Caco-2 (cell line): ENCODE results near the gene MKX. TPM values are rescaled to one million over a fixed set of nuclear protein-coding genes. Genes with fewer than 3 reads are reported as not detected.

Experiments
- BruUV-seq: library from RNA; stranded (reverse); fragments of 400-500 nt; replicated peaks from 2 replicates; lab custom pipeline; 2021; lab: Mats Ljungman, UMichigan
- CTCF ChIA-PET: fragments of 300-600 bp; sonication (Branson Sonifier 250); formaldehyde crosslinking; loops from one replicate; lab custom pipeline; 2022; ENCODE audit warnings: antibody characterized with exemption; lab: Charles Lee
- POLR2A ChIA-PET: fragments of 300-600 bp; sonication (Branson Sonifier 250); formaldehyde crosslinking; loops from one replicate; lab custom pipeline; 2022; ENCODE audit warnings: antibody characterized with exemption; lab: Charles Lee
- DNase-seq, 2 experiments: peaks; one replicate each; pipeline versions ENCODE4 v3.0.0 to v3.0.0-alpha.2; 2020 to 2022
- H3K27me3 ChIP-seq: replicated peaks from 2 replicates; pipeline ENCODE4 v1.6.0; 2011; ENCODE audit warnings: low read length; ENCODE audit not compliant: control insufficient read depth, insufficient read depth
- H3K36me3 ChIP-seq: 2 replicates; pipeline ENCODE4 v1.5.1; 2011; ENCODE audit warnings: low read length; ENCODE audit not compliant: control insufficient read depth, insufficient read depth
- H3K4me1 ChIP-seq: fragments of 250-450 bp; sonication (Bioruptor Pico); 2 replicates; pipeline ENCODE4 v1.5.1; 2020; ENCODE audit warnings: mild to moderate bottlenecking
- H3K4me3 ChIP-seq: 2 replicates; pipeline ENCODE4 v1.5.1; 2011; ENCODE audit warnings: low read depth, mild to moderate bottlenecking, control low read depth, low read length
- H3K9me3 ChIP-seq: fragments of 250-450 bp; sonication (Bioruptor Pico); 2 replicates; pipeline ENCODE4 v1.5.1; 2020; ENCODE audit warnings: mild to moderate bottlenecking, moderate library complexity
- H3K27ac Mint-ChIP-seq: one replicate; pipeline ENCODE4 v1.8.0; 2022; ENCODE audit warnings: mixed read lengths; ENCODE audit not compliant: unreplicated experiment
- H3K27me3 Mint-ChIP-seq: one replicate; pipeline ENCODE4 v1.8.0; 2022; ENCODE audit warnings: mixed read lengths; ENCODE audit not compliant: insufficient read depth, unreplicated experiment
- H3K36me3 Mint-ChIP-seq: one replicate; pipeline ENCODE4 v1.8.0; 2022; ENCODE audit warnings: mild to moderate bottlenecking, mixed read lengths; ENCODE audit not compliant: insufficient read depth, unreplicated experiment
- H3K4me1 Mint-ChIP-seq: one replicate; pipeline ENCODE4 v1.8.0; 2022; ENCODE audit warnings: low read depth, mixed read lengths; ENCODE audit not compliant: unreplicated experiment
- H3K4me3 Mint-ChIP-seq: one replicate; pipeline ENCODE4 v1.8.0; 2022; ENCODE audit warnings: mild to moderate bottlenecking, moderate library complexity, mixed read lengths; ENCODE audit not compliant: unreplicated experiment
- H3K9me3 Mint-ChIP-seq: one replicate; pipeline ENCODE4 v1.8.0; 2022; ENCODE audit warnings: mixed read lengths; ENCODE audit not compliant: unreplicated experiment
- CTCF ChIP-seq, 2 experiments: fragments of 200-600 bp in 1 of 2; IDR thresholded peaks; 1 replicate in 1 of 2; 2 replicates in 1 of 2; pipeline versions ENCODE4 v1.5.1 to v1.8.0; 2011 to 2022; ENCODE audit warnings: antibody characterized with exemption in 1 of 2, control low read depth in 1 of 2, inconsistent platforms in 1 of 2, low read depth in 1 of 2, low read length in 1 of 2, mild to moderate bottlenecking in 1 of 2, moderate library complexity in 1 of 2; ENCODE audit not compliant: insufficient read depth in 1 of 2, severe bottlenecking in 1 of 2, unreplicated experiment in 1 of 2
- intact Hi-C: fragments of 100-400 bp; cut with micrococcal nuclease; formaldehyde crosslinking; loops from one replicate; pipeline ENCODE4 v1.10.0; 2022; ENCODE audit not compliant: unreplicated experiment
- total RNA-seq: library from RNA; stranded (reverse); gene quantifications from 2 replicates; pipeline ENCODE4 v1.2.3, GENCODE V29; 2022

The MKX gene
- total RNA-seq, 1 experiment from 2014 or later: 0.64 TPM

- H3K27me3 ChIP-seq: no peaks in the 10 kb centered on the region; the same call in 1 of the 2 replicates
- intact Hi-C loops: no loop called here
- H3K4me1 ChIP-seq: no peaks in the 10 kb centered on the region
- no peak for DNase-seq
- no peak overlapping the region for H3K4me3 ChIP-seq
- H3K4me3 Mint-ChIP-seq: no peak overlapping the region
- no peak overlapping the region for H3K27ac Mint-ChIP-seq
- no peaks in the 10 kb centered on the region for H3K36me3 Mint-ChIP-seq
- no peak for TF ChIP-seq CTCF (IDR thresholded peaks at IDR 0.05; ENCODE audit: insufficient read depth in 1 of 2, low read depth in 1 of 2, low read length in 1 of 2, severe bottlenecking in 1 of 2, unreplicated experiment in 1 of 2)
- no peaks in the 10 kb centered on the region for H3K36me3 ChIP-seq
- peaks cover 18% of the 10 kb centered on the region for H3K9me3 ChIP-seq
- ChIA-PET CTCF (no interaction called here), POLR2A (no interaction called here)
- H3K9me3 Mint-ChIP-seq: peaks cover 9% of the 10 kb centered on the region
- peaks cover 8% of the 10 kb centered on the region for H3K27me3 Mint-ChIP-seq
- peaks cover 6% of the 10 kb centered on the region for H3K4me1 Mint-ChIP-seq
- no TSS peak for BruUV-seq
Observed at GRCh38 chr10:27643301-27643700, 102.3 kb downstream of the MKX start.

GRCh38 chr10:27642023-27642589, 103.5 kb downstream of the MKX start:
- peaks cover 9% of the 10 kb centered on the region for H3K9me3 Mint-ChIP-seq
- H3K36me3 Mint-ChIP-seq: no peaks in the 10 kb centered on the region
- peaks cover 8% of the 10 kb centered on the region for H3K27me3 Mint-ChIP-seq
- no peaks in the 10 kb centered on the region for H3K4me1 ChIP-seq
- H3K4me3 Mint-ChIP-seq: no peak overlapping the region
- no peak overlapping the region for H3K27ac Mint-ChIP-seq
- no TSS peak for BruUV-seq
- peaks cover 6% of the 10 kb centered on the region for H3K4me1 Mint-ChIP-seq
- H3K4me3 ChIP-seq: no peak overlapping the region
- intact Hi-C loops: no loop called here
- no peak for DNase-seq
- H3K36me3 ChIP-seq: no peaks in the 10 kb centered on the region
- CTCF ChIA-PET: no interaction called here
- H3K27me3 ChIP-seq: no peaks in the 10 kb centered on the region; the same call in 1 of the 2 replicates
- POLR2A ChIA-PET: no interaction called here
- TF ChIP-seq CTCF (IDR thresholded peaks at IDR 0.05; ENCODE audit: insufficient read depth in 1 of 2, low read depth in 1 of 2, low read length in 1 of 2, severe bottlenecking in 1 of 2, unreplicated experiment in 1 of 2): no peak
- peaks cover 18% of the 10 kb centered on the region for H3K9me3 ChIP-seq

- no peak for DNase-seq
- no peak for TF ChIP-seq CTCF (IDR thresholded peaks at IDR 0.05; ENCODE audit: insufficient read depth in 1 of 2, low read depth in 1 of 2, low read length in 1 of 2, severe bottlenecking in 1 of 2, unreplicated experiment in 1 of 2)
- Mint-ChIP-seq H3K27me3 (peaks cover 2% of the 10 kb centered on the region), H3K27ac (no peak overlapping the region), H3K4me1 (peaks cover 8% of the 10 kb centered on the region), H3K36me3 (no peaks in the 10 kb centered on the region), H3K9me3 (peaks cover 9% of the 10 kb centered on the region), H3K4me3 (no peak overlapping the region)
- no TSS peak for BruUV-seq
- peaks cover 11% of the 10 kb centered on the region for H3K4me1 ChIP-seq
- no peaks in the 10 kb centered on the region for H3K36me3 ChIP-seq
- intact Hi-C loops: no loop called here
- H3K9me3 ChIP-seq: peaks cover 15% of the 10 kb centered on the region; the same call in 1 of the 2 replicates
- H3K4me3 ChIP-seq: no peak overlapping the region
- ChIA-PET POLR2A (no interaction called here), CTCF (no interaction called here)
- no peaks in the 10 kb centered on the region for H3K27me3 ChIP-seq
Observed at GRCh38 chr10:27638071-27638750, 107.4 kb downstream of the MKX start.
